WTC11 (cell line): ENCODE data around the gene C10orf90.

ENCODE experiments used
- CBFB ChIP-seq: sonication (generic); formaldehyde crosslinking; IDR thresholded peaks from 2 replicates; pipeline ENCODE4 v1.8.1; 2022; ENCODE audit warnings: mild to moderate bottlenecking, low read depth, missing genetic modification reagents
- CREM ChIP-seq: sonication (generic); formaldehyde crosslinking; IDR thresholded peaks from 2 replicates; pipeline ENCODE4 v1.8.1; 2022; ENCODE audit warnings: mild to moderate bottlenecking, missing genetic modification reagents, moderate library complexity
- ESRRA ChIP-seq: sonication (generic); formaldehyde crosslinking; IDR thresholded peaks from 2 replicates; pipeline ENCODE4 v1.8.1; 2022; ENCODE audit warnings: mild to moderate bottlenecking, missing genetic modification reagents, borderline replicate concordance
- ETV6 ChIP-seq: sonication (generic); formaldehyde crosslinking; IDR thresholded peaks from 2 replicates; pipeline ENCODE4 v1.8.1; 2022; ENCODE audit warnings: mild to moderate bottlenecking, missing genetic modification reagents
- ZNF416 ChIP-seq: fragments of 250-450 bp; sonication (Bioruptor Pico); IDR thresholded peaks from 2 replicates; pipeline ENCODE4 v1.9.0; 2021; ENCODE audit warnings: mild to moderate bottlenecking, inconsistent platforms
- TF ChIP-seq, protein P1 (sequence below): fragments of 200-600 bp; IDR thresholded peaks from 2 replicates; pipeline ENCODE4 v1.8.0; 2022; ENCODE audit warnings: antibody characterized with exemption
- TF ChIP-seq, protein P2 (sequence below): sonication (generic); formaldehyde crosslinking; IDR thresholded peaks from 2 replicates; pipeline ENCODE4 v1.8.1; 2022; ENCODE audit warnings: low read depth, missing genetic modification reagents, borderline replicate concordance

DNA sequence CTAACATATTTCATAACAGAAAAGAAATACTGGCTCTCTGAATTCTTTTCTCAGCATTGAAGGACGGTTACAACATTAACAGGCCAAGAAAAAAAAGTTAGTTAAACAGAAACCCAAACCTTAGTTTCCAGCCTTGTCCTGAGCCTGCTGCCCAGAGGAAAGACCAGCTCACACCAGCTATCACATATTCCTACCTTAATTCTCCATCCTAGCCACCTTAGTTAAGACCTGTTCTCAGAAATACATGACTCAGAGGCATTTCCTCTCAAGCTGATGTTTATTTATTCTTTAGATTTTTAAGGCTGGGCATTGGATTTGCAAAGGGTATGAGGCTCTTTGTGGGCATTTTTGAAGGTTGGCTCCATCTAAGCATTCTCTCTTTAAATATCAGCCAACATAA lies 247.9 kb downstream of the C10orf90 start:
- no peak for TF ChIP-seq ETV6 (CRISPR knock-in tag)
- TF ChIP-seq ZNF416 (CRISPR knock-in tag): no peak
- TF ChIP-seq, protein P1, sequence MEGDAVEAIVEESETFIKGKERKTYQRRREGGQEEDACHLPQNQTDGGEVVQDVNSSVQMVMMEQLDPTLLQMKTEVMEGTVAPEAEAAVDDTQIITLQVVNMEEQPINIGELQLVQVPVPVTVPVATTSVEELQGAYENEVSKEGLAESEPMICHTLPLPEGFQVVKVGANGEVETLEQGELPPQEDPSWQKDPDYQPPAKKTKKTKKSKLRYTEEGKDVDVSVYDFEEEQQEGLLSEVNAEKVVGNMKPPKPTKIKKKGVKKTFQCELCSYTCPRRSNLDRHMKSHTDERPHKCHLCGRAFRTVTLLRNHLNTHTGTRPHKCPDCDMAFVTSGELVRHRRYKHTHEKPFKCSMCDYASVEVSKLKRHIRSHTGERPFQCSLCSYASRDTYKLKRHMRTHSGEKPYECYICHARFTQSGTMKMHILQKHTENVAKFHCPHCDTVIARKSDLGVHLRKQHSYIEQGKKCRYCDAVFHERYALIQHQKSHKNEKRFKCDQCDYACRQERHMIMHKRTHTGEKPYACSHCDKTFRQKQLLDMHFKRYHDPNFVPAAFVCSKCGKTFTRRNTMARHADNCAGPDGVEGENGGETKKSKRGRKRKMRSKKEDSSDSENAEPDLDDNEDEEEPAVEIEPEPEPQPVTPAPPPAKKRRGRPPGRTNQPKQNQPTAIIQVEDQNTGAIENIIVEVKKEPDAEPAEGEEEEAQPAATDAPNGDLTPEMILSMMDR: no peak
- TF ChIP-seq ESRRA: no peak
- TF ChIP-seq, protein P2, sequence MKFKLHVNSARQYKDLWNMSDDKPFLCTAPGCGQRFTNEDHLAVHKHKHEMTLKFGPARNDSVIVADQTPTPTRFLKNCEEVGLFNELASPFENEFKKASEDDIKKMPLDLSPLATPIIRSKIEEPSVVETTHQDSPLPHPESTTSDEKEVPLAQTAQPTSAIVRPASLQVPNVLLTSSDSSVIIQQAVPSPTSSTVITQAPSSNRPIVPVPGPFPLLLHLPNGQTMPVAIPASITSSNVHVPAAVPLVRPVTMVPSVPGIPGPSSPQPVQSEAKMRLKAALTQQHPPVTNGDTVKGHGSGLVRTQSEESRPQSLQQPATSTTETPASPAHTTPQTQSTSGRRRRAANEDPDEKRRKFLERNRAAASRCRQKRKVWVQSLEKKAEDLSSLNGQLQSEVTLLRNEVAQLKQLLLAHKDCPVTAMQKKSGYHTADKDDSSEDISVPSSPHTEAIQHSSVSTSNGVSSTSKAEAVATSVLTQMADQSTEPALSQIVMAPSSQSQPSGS (CRISPR knock-in tag): no peak
- no peak for TF ChIP-seq CBFB
- TF ChIP-seq CREM (CRISPR knock-in tag): no peak
